ENCODE measurements around the gene LBR.
"Not testable (repeated sequence)": the region's sequence is repeated elsewhere in the genome, so short reads cannot be mapped to it uniquely, and the experiment has no call there.

The LBR gene

DNA sequence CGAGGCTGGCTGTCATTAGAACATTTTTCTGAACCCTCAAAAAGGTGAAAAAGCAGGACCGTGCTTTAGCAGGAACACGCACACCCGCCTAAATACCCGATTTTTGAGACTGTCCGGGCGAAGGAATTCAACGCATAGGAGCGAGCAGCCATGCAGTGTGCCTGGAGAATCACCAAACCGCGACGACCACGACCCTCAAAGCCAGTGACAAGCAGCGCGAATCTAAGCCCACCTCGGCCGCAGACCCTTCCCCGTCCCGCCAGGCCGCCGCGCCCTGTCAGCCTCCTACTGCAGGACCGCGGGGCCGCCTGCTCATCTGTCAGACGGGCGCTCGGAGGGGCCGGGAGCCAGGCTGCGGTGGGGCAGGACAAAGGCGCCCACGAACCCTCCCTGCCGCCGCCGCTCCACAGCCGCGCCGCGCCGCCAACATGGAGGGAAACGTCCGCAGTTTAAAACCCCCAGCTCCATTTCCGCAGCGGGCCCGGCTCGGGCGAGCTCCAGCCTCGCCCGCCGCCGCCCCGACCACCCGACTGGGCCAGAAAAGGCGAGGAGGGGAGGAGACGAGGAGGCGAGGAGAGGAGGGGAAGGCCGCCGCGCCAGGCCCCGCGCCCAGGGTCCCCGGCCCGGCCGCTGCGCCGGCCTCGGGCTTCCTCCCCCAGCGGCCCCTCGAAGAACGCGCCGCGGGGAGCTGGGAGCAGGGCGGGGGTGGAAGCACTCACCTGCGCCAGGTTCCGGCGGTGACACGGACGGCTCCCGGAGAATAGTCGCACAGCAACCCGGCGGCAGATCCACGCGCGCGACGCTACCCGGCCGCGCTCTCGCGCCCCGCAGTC, at the start of gene LBR:
LBR (minus strand) TSS at position 804 of the 833 bp plus-strand sequence. CDS start 3,963 bp downstream, outside the sequence.
- DNase-seq, result no peak

DNA sequence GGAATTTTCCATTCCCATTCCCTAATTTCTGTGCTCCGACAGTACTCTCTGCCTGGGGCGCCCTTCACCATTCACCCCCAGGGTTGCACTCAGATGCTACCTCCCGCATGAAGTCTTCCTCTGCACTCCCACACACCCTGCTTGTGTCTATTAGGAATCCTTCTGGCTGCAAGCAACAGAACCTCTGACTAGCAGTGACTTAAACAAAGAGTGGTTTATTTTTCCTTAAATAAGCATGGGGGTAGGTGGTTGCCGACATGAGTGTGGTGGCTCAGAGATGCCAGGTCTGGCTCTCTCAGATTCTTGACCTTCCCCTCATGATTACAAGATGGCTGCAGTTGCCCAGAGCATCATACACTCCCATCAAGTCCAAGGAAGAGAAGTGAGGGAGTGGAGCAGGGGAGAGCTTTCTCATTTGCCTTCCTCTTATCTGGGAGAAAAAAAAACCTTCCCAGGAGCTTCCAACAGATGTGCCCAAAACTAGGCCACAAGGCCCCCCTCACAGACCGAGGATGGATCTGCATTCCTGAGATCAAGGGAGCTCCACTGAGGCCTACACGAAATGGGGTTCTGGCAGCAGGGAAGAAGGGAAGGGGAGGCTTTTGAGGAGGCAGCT, 49.6 kb upstream of the LBR start:
- no peak for DNase-seq

DNA sequence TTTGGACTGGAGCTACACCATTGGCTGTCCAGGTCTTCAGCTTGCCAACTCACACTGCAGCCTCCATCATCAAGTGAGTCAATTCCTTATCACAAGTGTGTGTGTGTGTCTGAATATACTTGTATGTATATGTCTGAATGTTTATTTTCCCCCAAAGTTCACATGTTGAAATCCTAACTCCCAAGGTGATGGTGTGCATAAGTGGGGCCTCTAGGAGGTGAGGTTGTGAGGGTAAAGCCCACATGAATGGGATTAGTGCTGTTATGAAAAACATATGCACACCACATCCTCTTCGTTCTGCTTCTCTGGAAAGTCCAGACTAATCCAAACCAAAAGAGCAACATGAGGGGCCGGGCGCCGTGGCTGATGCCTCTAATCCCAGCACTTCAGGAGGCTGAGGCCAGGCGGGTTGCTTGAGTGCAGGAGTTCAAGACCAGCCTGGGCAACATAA, 48.7 kb upstream of the LBR start:
- no peak for DNase-seq

DNA sequence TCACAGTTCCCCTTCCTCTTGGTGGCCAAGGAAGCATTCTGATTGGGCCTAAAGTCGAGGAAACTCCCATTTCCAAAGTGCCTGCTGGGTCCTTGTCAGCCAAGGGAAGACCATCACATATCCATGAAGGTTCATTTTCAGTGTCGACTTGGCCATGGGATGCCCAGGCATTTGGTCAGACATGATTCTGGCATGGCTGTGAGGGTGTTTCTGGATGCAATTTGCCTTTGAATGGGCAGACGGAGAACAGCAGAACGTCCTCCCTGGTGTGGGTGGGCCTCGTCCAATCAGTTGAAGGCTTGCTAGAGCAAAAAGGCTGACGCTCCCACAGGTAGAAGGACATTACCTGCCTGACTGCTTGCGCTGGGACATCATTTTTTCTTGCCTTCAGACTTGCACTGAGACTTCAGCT, 48.3 kb upstream of the LBR start:
- no peak for DNase-seq

DNA sequence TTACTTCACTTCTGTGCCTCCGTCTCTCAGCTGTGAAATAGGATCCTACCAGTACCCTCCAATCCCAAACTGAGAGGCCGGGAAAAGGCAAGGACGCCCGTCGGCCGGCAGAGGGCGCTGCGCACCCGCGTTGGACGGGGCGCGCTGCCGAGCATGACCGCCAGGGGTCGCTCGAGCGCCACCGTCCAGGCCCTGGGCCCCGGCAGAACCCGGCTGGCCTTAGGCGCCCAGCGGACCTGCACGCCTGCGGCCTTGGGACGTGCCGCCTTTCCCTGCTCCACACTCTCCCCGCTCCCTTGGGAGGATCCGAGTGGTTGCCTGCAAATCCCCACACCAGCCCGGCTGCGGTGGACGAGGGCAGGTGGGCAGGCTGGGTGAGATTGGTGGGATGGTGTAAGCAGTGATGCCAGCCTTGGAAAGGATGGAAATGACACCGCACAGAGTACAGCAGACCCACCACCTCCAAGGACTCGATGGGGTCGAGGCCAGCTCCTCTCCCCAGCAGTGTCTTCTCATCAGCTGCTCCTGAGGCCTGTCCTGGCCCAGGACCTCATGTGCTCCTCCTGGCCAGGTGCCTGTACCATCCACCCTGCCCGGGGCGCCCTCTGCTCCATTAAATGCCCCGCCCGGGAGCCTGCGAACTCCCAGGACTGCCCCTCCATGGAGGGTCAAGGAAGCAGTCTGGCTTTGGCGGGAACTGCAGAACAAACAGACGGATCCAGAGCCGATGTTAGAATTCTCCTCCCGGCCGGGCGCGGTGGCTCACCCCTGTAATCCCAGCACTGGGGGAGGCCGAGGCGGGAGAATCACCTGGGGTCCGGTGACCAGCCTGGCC, 47.4 kb upstream of the LBR start:
- DNase-seq, result peak; percentile 60

DNA sequence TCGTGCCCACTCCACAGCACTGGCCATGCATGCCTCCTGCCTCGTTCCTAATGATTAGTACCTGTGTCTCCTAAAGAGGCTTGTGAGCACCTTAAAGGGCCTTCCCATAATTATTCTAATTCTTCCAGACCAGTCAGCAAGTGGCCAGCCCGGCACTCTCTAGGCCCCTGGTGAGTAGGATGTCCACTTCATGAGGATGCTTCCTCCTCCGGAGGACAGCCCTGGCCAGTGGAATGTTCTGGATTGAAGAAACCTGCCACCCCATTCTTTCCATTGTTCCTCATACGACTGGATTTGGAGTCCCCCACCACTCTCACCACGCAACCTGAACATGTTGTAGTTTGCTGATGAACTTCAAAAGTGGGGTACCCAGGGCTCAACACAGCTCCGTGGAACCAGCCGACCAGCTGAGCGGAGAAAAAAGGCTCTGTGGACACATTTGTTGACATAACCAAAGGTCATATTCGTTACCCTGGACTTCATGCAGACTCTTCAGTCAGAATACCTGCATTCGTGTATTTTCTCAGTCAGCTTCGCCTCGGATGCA, 46.7 kb upstream of the LBR start:
- DNase-seq, result no peak

DNA sequence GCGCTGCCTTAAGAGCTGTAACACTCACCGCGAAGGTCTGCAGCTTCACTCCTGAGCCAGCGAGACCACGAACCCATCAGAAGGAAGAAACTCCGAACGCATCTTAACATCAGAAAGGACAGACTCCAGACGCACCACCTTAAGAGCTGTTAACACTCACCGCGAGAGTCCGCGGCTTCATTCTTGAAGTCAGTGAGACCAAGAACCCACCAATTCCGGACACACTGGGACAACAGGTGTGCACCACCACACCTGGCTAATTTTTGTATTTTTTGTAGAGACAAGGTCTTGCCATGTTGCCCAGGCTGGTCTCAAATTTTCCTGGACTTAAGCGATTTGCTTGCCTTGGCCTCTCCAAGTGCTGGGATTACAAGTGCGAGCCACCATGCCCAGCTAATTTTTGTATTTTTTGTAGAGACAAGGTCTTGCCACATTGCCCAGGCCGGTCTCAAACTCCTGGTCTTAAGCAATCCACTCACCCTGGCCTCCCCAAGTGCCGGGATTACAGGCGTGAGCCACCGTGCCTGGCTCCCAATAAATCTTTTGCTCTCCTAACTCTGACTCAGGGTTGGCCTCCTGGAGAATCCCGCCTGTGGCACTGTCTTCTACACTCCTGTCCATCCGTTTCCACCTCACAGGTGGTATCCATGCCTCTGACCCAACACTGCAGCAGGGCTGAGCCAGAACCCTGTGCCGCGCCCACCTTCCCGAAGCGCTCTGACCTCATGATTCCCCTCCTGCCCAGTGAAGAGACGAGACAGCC, 46.0 kb upstream of the LBR start:
- not testable (repeated sequence) for DNase-seq

DNA sequence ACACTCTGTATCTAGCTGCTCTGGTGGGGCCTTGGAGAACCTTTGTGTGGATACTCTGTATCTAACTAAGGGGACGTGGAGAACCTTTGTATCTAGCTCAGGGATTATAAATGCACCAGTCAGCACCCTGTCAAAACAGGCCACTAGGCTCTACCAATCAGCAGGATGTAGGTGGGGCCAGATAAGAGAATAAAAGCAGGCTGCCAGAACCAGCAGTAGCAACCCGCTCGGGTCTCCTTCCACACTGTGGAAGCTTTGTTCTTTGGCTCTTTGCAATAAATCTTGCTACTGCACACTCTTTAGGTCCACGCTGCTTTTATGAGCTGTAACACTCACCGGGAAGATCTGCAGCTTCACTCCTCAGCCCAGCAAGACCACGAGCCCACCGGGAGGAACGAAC, 45.4 kb upstream of the LBR start:
- DNase-seq, result peak; percentile 31

DNA sequence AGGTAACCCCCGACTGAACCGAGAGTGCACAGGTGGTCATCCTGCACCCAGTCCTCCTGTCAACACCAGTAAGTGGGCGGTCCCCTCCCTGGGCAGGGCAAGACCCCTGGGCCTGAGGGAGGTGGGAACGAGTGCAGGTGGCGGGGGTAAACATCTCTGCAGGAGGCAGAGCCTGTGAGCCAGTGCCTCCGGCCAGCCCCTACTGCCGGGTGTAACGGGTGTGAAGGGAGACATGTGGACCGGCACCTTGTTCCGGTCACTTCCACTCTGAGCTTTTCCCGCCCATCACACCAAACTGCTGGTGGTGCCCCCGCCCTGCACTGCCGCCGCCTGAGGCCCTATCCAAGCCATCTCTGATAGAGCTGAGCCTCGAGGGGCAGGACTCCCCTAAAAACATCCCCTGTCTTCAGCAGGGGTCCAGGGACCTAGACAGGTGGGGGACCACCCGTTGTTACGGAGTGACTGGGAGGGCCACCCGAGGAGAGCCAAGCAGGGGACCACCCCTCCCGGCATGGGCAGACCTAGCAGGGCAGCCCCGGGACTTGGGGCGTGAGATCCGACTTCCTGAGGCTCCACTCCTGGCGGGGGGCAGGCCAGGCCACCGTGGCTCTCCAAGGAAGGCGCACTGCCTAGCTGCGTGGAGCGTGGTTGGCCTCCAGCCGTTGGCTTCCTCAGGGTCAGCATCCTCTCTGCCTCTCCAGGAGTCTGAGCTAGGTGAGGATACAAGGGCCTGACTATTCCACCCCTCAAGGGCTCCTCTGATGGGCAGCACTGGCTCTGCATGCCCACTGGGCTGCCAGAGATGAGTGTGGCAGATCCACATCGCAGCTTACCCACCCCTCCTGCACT, 43.8 kb upstream of the LBR start:
- DNase-seq, result no peak

DNA sequence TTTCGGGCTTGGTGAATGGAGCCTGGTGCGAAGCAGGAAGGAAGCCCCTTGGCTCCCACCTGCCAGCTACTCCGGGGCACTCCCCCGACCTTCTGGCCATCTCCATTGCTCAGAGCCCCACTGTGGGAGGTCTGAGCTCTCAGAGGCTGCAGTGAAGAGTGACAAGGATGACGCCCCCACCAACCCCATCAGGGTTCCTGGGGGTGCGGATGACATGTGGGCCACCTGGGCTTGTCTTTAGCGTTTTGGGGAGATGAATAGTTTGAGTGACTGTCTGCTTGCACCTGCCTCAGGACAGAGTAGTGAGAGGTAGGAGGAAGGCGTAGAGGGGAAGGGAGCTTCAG, 43.2 kb upstream of the LBR start:
- no peak for DNase-seq

DNA sequence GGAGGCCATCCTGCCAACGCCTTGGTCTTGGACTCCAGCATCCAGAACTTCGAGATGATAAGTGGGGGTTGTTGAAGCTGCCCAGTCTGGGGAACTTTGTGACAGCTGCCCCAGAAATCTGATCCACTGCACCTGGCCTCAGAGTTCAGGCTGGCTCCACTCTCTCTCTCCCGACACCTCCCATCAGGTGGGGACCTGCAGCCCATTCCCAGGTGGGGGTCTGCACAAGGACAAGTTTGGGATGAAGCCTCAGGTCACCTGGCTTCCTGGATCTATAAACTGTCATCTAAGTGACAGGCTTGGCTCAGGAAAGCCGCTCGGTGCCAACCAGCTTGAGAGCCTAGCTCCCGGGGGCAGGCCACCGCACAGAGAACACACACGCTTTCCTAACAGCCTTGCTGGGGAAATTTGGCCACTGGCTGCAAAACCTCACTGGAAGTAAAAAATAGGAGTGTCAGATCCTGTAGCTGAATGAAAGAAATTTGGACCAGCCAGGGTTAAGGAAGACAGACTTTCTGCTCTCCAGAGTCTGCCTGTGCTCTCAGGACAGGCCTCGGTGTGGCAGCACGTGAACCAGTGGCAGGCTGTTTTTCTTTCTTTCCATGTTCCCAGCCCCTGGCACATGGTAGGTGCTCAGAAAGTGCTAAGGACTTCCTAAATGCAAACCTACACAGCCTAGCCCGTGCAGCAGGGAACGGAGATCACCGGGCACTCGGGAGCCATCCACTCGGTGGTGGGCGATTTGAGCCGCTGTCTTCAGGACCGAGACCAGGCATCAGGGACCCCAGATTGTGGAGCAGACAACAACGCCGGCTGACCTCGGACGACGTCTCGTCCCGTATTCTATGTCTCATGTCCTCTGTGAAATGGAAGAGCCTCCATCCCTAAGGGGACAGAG, 42.6 kb upstream of the LBR start:
- DNase-seq, result no peak

DNA sequence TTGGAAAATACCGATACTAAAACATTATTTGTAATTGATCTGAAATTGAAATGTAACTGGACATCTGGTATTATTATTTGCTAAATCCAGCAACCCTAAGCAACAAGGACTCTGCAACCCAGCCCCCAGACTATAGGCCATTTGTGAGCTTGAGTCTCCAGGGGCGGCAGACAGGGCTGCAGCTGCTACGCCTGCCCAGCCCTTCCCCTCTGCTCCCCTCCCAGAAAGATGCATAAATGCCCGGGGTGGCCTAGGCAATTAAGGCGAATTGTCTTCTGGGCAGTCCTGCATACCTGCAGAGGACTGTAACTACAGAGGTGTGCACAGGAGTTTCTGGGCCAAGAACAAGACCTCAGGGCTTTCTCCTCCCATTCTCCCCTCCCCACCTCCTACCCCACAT, 41.2 kb upstream of the LBR start:
- DNase-seq, result no peak

DNA sequence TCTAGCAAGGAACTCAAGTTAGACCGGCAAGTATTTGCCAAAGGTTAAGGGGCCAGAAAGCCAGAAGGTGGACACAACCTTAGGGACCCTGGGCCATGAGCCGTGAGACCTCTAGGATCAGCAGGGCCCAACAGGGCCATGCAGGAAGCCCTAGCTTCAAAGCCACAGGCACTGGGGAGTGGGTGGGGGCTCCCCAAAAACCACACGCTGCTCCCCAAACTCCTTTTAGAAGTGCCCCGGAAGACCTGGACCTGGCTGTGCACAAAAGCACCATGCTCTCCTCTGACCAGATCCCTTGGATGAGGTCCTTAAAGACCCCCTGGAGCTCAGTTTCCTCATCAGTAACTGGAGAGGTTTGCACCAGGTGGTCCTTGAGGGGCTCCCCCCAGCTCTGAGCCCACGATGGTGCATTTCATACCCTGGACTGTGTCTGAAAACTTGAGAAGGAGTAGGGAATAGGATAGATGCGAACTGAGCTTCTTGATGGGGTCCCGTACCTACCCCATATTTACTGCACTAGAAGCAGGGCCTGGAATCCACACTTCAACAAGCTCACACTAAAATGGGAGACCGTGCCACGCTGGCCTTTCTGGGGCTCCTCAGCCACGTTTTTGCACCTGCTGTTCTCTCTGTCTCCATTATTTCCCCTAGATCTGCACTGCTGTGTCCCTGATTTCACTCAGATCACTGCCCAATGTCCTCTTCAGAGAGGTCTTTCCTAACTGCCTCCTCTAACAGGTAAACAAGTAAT, 40.6 kb upstream of the LBR start:
- no peak for DNase-seq

DNA sequence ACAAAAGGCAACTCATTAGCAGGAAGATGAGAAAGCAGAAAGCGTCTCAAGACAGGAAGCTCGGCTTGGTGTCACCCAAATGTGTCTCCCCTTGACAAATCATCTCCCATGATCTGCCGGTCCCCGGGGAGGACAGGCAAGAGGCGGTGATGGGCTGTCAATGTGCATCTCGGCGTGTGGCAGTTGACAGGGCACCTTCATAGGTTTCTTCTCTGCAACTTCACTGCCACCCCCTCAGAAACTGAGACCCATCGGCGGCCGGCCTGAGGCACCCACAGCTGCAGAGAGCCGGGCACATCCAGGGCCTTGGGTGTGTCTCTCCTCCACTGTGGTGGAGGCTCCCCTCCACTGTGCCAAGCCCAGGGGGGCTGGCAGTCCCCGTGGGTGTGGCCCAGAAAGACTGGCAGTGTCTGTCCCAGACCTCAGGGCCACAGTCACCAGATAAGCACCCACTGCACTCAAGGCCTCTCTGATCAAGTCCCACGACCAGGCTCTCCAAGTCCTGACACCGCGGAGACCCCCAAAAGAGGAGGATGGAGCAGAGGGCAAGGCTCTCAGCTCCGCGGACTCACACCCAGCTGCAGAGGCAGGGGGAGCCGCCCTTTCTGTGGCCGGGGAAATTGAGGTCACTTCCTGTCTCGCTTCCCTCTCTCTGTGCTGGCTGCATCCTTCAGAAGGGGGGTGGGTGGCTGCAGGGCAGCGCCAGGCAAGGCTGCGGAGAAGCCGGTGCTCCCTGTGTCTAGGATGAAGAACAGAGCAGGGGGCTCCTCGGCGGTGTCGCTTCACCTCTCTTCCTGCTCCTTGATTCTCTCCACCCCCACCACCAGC, 39.6 kb upstream of the LBR start:
- DNase-seq, result peak; percentile 94

DNA sequence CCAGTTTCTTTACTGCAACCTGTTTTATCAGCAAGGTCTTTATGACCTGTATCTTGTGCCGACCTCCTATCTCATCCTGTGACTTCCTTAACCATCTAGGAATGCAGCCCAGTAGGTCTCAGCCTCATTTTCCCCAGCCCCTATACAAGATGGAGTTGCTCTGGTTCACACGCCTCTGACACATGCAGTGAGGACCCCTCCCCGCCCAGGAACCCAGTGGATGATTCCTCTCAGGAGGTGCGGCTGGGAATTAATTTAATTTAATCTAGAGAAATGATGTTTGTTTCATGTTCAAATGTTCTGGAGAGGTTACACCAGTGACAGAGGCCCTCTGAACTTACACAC, 39.0 kb upstream of the LBR start:
- DNase-seq, result no peak

DNA sequence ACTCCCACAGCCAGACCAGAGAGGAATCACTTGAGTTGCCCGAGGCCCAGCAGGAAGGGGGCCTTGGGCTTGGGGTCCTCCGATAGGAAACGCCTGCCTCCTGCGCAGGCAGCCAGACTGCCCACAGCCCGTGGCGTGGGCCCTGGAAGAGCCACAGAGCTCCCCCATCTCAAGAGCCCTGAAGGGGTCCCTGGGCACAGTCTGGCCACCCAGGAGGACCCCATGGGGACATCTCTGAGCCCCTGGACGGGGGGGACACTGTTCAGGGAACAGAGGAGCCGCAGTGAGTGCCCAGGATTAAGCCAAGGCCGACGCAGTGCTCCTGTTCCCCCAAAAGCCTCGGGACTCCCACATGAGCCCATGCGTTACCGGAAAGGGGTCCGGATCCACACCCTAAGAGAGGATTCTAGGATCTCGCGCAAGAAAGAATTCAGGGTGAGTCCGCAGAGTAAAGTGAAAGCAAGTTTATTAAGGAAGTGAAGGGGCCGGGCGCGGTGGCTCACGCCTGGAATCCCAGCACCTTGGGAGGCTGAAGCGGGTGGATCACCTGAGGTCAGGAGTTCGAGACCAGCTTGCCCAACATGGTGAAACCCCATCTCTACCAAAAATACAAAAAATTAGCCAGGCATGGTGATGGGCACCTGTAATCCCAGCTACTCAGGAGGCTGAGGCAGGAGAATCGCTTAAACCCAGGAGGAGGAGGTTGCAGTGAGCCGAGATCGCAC, 38.1 kb upstream of the LBR start:
- no peak for DNase-seq

DNA sequence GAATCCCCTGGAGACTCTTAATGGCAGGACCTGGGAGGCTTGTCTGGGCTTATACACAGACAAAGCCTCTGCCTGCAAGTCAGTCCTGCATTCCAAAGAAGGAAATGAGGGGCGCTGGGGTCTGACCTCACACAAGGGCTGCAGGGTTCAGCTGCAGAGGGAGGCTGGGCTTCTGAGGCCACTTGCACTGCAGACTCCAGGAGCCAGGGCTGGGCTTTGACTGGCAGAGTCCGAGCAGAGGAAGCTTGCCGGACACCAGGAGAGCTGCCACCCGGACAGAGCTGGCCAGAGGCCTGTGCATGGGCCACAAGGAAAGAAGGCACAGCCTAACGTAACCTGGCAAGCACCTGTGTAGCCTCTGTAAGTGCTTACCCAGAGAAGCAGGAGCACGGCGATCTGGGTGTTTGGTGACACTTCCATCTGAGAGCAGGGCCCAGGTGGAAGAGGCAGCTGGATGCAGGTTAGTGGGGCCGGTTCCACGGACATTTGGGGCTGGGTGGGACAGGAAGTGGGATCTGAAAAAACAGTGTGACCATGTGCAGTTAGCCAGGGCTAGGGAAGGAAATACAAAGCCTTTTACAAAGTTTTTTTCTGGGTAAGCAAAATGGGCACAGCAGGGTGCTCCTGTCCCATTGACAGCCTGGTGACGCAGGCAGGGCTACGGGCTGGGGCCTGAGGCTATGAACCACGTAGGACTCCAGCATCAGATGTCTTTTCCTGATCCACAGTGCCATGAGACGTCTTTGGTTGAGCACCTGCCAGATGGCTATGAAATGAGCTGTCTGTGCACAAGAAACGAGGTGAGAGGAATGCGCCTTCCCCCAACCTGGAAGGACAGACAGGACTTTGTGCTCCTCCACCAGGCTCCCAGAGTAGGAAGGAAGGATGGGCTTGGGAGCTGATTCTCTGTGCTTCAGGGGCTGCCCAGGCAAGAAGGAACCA, 37.3 kb upstream of the LBR start:
- no peak for DNase-seq
